Right ventricle myocardium superior (tissue), 1 donor: Measurements from ENCODE around the gene TMEM258. TPM values are rescaled to one million over a fixed set of nuclear protein-coding genes. Genes with fewer than 3 reads are reported as not detected.
A peak's percentile ranks its signal among the peaks of the same experiment; 100 is the strongest.

Experiments
- ATAC-seq: fragments of 200-7000 bp; cut with Tn5 transposase; one replicate; pipeline ENCODE4 v1.9.1; 2020; ENCODE audit warnings: mild to moderate bottlenecking; ENCODE audit not compliant: poor library complexity
- DNase-seq: peaks from one replicate; pipeline ENCODE4 v3.0.0-alpha.2; 2020
- intact Hi-C: fragments of 100-400 bp; cut with DNase I; formaldehyde crosslinking; loops from one replicate; pipeline ENCODE4 v1.11.2; 2022
- total RNA-seq: library from RNA; stranded (reverse); fragmentation: NEBNext Ultra II Directional; extraction: Animal tissue kit (Norgen Biotek cat#: 25700); gene quantifications from one replicate; pipeline ENCODE4 v1.2.1, GENCODE V29; 2021
- donor health status: DM: no; HTN: yes; CAD: no; lungs with severe emphysema.

Gene TMEM258
- total RNA-seq, 1 donor from 2014 or later: 123 TPM

GRCh38 chr11:61781585-61781984 is 10.8 kb downstream of the TMEM258 start:
- intact Hi-C loops: no loop called here
- DNase-seq: no peak
- ATAC-seq: no peak

- no peak for ATAC-seq
- intact Hi-C loops: no loop called here
- no peak for DNase-seq
Observed at GRCh38 chr11:61780581-61781162, 11.7 kb downstream of the TMEM258 start.

- intact Hi-C loops: no loop called here
- no peak for DNase-seq
- no peak for ATAC-seq
Observed at GRCh38 chr11:61779666-61780525, 12.5 kb downstream of the TMEM258 start.

GRCh38 chr11:61778920-61779650 is 13.3 kb downstream of the TMEM258 start:
- ATAC-seq (no peak), DNase-seq (no peak)
- intact Hi-C loops: no loop called here

- ATAC-seq (no peak), DNase-seq (no peak)
- intact Hi-C loops: no loop called here
Observed at GRCh38 chr11:61778357-61778886, 14.0 kb downstream of the TMEM258 start.

GRCh38 chr11:61777234-61778090 is 14.9 kb downstream of the TMEM258 start:
- DNase-seq (peak; percentile 69), ATAC-seq (peak; percentile 80)
- intact Hi-C loops: no loop called here

- DNase-seq: no peak
- peak; percentile 51 for ATAC-seq
- intact Hi-C loops: no loop called here
Observed at GRCh38 chr11:61776561-61777075, 15.8 kb downstream of the TMEM258 start.

GRCh38 chr11:61775606-61776554 is 16.5 kb downstream of the TMEM258 start:
- DNase-seq: no peak
- intact Hi-C loops: no loop called here

GRCh38 chr11:61775106-61775505 is 17.3 kb downstream of the TMEM258 start:
- DNase-seq (no peak), ATAC-seq (no peak)
- intact Hi-C loops: no loop called here

More at GRCh38 chr11:61775606-61776554, 16.5 kb downstream of the TMEM258 start:
- no peak for ATAC-seq

GRCh38 chr11:61774411-61774810 is 18.0 kb downstream of the TMEM258 start:
- intact Hi-C loops: no loop called here
- DNase-seq (no peak), ATAC-seq (no peak)

- DNase-seq (no peak), ATAC-seq (no peak)
- intact Hi-C loops: no loop called here
Observed at GRCh38 chr11:61773809-61774208, 18.6 kb downstream of the TMEM258 start.

GRCh38 chr11:61773356-61773755 is 19.0 kb downstream of the TMEM258 start:
- no peak for ATAC-seq
- intact Hi-C loops: no loop called here
- no peak for DNase-seq

- DNase-seq: no peak
- intact Hi-C loops: no loop called here
- no peak for ATAC-seq
Observed at GRCh38 chr11:61771985-61772455, 20.4 kb downstream of the TMEM258 start.

- ATAC-seq (no peak), DNase-seq (no peak)
- intact Hi-C loops: no loop called here
Observed at GRCh38 chr11:61771195-61771894, 21.1 kb downstream of the TMEM258 start.

- intact Hi-C loops: no loop called here
- no peak for DNase-seq
- ATAC-seq: no peak
Observed at GRCh38 chr11:61769946-61770683, 22.3 kb downstream of the TMEM258 start.
